ENCODE data around the gene NDUFC1. TPM values are rescaled to one million over a fixed set of nuclear protein-coding genes. Genes with fewer than 3 reads are reported as not detected.

Gene NDUFC1
- total and polyA plus RNA-seq, 2 of the 4 experiments (the other 2 are of a cell fraction), result 25.1 to 65.1 TPM

DNA sequence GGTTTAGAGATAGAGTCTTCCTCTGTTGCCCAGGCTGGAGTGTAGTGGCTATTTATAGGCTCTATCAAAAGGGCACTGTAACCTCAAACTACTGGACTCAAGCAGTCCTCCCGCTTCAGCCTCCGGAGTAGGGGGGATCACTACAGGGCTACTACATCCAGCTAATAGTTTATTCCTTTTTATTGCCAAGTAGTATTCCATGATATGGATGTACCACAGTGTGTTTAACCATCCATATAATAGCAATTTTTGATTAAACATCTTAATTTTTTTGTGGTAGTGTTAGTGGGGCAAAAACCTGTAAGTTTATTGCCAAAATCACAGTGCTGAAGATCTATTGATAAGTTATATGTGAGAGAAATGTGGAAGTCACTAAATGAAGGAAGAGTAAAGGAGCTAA is 2.6 kb upstream of the NDUFC1 start:
- H4K91ac ChIP-seq (ENCODE audit: insufficient read depth, low read depth, low read length), result no peak overlapping the region
- H3K9me3 ChIP-seq (ENCODE audit: control insufficient read depth, insufficient read depth, low read length), result no peaks in the 10 kb centered on the region
- ATAC-seq (ENCODE audit: low read depth) (no peak), DNase-seq (no peak)
- H2BK5ac ChIP-seq (ENCODE audit: low read depth, low read length, poor library complexity, severe bottlenecking), result no peak overlapping the region
- no CpG with 5 or more reads among the region's 2 CpGs for WGBS, 2 experiments (ENCODE audit: extremely low coverage in 2 of 2, insufficient read length in 1 of 2)
- no peak overlapping the region for H2AK5ac ChIP-seq (ENCODE audit: low read depth, low read length)
- peaks cover 2% of the 10 kb centered on the region; the same call in 1 of the 2 replicates for H3K4me1 ChIP-seq (ENCODE audit: control insufficient read depth, insufficient read depth, low read length)
- H2BK15ac ChIP-seq (ENCODE audit: low read depth, low read length), result no peak overlapping the region
- H3K79me1 ChIP-seq (ENCODE audit: low read depth in 1 of 2, low read length in 2 of 2), result peaks cover 0 to 23% of the 10 kb centered on the region in 2 experiments; a peak in 2 of 4 replicates
- H3K27me3 ChIP-seq (ENCODE audit: control insufficient read depth, insufficient read depth, low read length), result no peaks in the 10 kb centered on the region
- no peak overlapping the region for H3K27ac ChIP-seq (ENCODE audit: insufficient read depth, low read length)
- peaks cover 67% of the 10 kb centered on the region for H4K20me1 ChIP-seq (ENCODE audit: insufficient read depth, low read length)
- POLR2A ChIA-PET (ENCODE audit: unreplicated experiment), result no interaction called here
- no peak overlapping the region for H3K56ac ChIP-seq (ENCODE audit: extremely low read depth, insufficient read depth, low read length)
- no peak overlapping the region for H2AFZ ChIP-seq (replicated peaks; ENCODE audit: low read length, poor library complexity)
- in situ Hi-C loops (cut with MboI; ENCODE audit: low sequenced_read_pairs), result no loop called here
- no peak for TF ChIP-seq FOS (IDR thresholded peaks at IDR 0.05; ENCODE audit: low read depth, low read length)
- no peak overlapping the region for H3K4me3 ChIP-seq (ENCODE audit: insufficient read depth, low read depth, low read length)
- no peak overlapping the region for H4K8ac ChIP-seq (ENCODE audit: low read depth in 2 of 2, low read length in 2 of 2)
- no peak overlapping the region for H3K4ac ChIP-seq (ENCODE audit: low read depth, low read length)
- peaks cover 4% of the 10 kb centered on the region; the same call in 1 of the 2 replicates for H3K36me3 ChIP-seq (ENCODE audit: control insufficient read depth, insufficient read depth, low read length)
- BruUV-seq (replicated peaks), result no TSS peak
- no peak overlapping the region for H2AK9ac ChIP-seq (replicated peaks; ENCODE audit: low read depth, low read length, poor library complexity)
- H3K18ac ChIP-seq (ENCODE audit: low read depth, low read length), result no peak overlapping the region
- no peak overlapping the region for H3K4me2 ChIP-seq (ENCODE audit: low read depth, low read length)
- intact Hi-C loops (cut with micrococcal nuclease), result loop anchor here (5.0 kb wide), 1 partner anchor 223 kb away; no protein-coding TSS in a partner anchor
- no peak overlapping the region for H2BK20ac ChIP-seq (ENCODE audit: low read depth, low read length)
- no peak overlapping the region for H3K9ac ChIP-seq (ENCODE audit: low read depth, low read length)
- no peak overlapping the region for H2BK120ac ChIP-seq (ENCODE audit: low read depth, low read length)
- CTCF ChIA-PET, result no interaction called here
- 0 out of 2 replicates have a peak, but pooled peaks cover 2% of the 10 kb centered on the region for H3K9me1 ChIP-seq (ENCODE audit: insufficient read depth, low read length)
- no peak overlapping the region for H4K5ac ChIP-seq (ENCODE audit: low read depth, low read length)
- no peak overlapping the region for H3K14ac ChIP-seq (replicated peaks; ENCODE audit: low read depth, low read length)
- dilution Hi-C loops (cut with HindIII; ENCODE audit: low sequenced_read_pairs, unreplicated experiment), result no loop called here
- H3K23ac ChIP-seq (ENCODE audit: low read depth, low read length), result no peak overlapping the region

All from IMR-90 (cell line).